K562 (cell line): ENCODE data around the gene IQCN. TPM values are rescaled to one million over a fixed set of nuclear protein-coding genes. Genes with fewer than 3 reads are reported as not detected.

Source experiments
- ARHGAP35 ChIP-seq: fragments of 450-650 bp; IDR thresholded peaks from 2 replicates; pipeline ENCODE4 v1.6.1; 2018; ENCODE audit not compliant: partially characterized antibody
- CEBPG ChIP-seq, 3 experiments: fragments of 200-800 bp in 1 of 3; sonication (Bioruptor generic) in 1 of 3; sonication (generic) in 1 of 3; formaldehyde crosslinking in 1 of 3; IDR thresholded peaks in 2 of 3; conservative IDR thresholded peaks in 1 of 3; 2 replicates each; pipeline versions ENCODE4 v1.6.1 to v1.8.0; 2016 to 2022; ENCODE audit warnings: missing compliant biosample characterization in 2 of 3, missing genetic modification characterization in 2 of 3, mild to moderate bottlenecking in 1 of 3, missing genetic modification reagents in 1 of 3
- CEBPZ ChIP-seq: fragments of 150-350 bp; IDR thresholded peaks from 2 replicates; pipeline ENCODE4 v1.6.1; 2014; ENCODE audit warnings: low read depth, mild to moderate bottlenecking, low read length, borderline replicate concordance
- E2F8 ChIP-seq: fragments of 450-650 bp; IDR thresholded peaks from 2 replicates; pipeline ENCODE4 v1.7.1; 2018; ENCODE audit warnings: mild to moderate bottlenecking, low read depth; ENCODE audit not compliant: partially characterized antibody
- ELF1 ChIP-seq: fragments of 200-800 bp; sonication (Bioruptor generic); IDR thresholded peaks from 2 replicates; pipeline ENCODE4 v1.6.1; 2016; ENCODE audit warnings: missing genetic modification characterization, missing compliant biosample characterization
- MIER1 ChIP-seq: fragments of 450-650 bp; IDR thresholded peaks from 2 replicates; pipeline ENCODE4 v1.6.1; 2016; ENCODE audit warnings: antibody characterized with exemption, mild to moderate bottlenecking, low read depth
- MLLT1 ChIP-seq, 2 experiments: fragments of 450-650 bp; IDR thresholded peaks; 2 replicates each; pipeline ENCODE4 v1.6.1; 2016
- PHF21A ChIP-seq: fragments of 450-650 bp; IDR thresholded peaks from 2 replicates; pipeline ENCODE4 v1.6.1; 2017; ENCODE audit warnings: low read depth, borderline replicate concordance
- PRPF4 ChIP-seq: fragments of 200-400 bp; formaldehyde crosslinking; IDR thresholded peaks from one replicate; pipeline ENCODE4 v1.6.1; 2017; ENCODE audit warnings: low read length, low read depth, mild to moderate bottlenecking; ENCODE audit not compliant: insufficient read depth, poor library complexity, severe bottlenecking
- RERE ChIP-seq: sonication (generic); formaldehyde crosslinking; IDR thresholded peaks from 2 replicates; pipeline ENCODE4 v1.8.0; 2023; ENCODE audit warnings: missing genetic modification reagents, mild to moderate bottlenecking, borderline replicate concordance
- SRSF3 ChIP-seq: fragments of 200-400 bp; formaldehyde crosslinking; IDR thresholded peaks from 2 replicates; pipeline ENCODE4 v1.6.1; 2016; ENCODE audit warnings: mild to moderate bottlenecking, low read length, moderate library complexity; ENCODE audit not compliant: insufficient read depth
- TAL1 ChIP-seq: fragments of 450-650 bp; IDR thresholded peaks from 2 replicates; pipeline ENCODE4 v1.6.1; 2016; ENCODE audit warnings: mild to moderate bottlenecking
- TGIF2 ChIP-seq: sonication (generic); formaldehyde crosslinking; IDR thresholded peaks from 2 replicates; pipeline ENCODE4 v1.8.1; 2022; ENCODE audit warnings: mild to moderate bottlenecking, missing genetic modification reagents, moderate library complexity
- polyA plus RNA-seq, 8 experiments: library from polyadenylated mRNA; depleted of rRNA in 4 of 8; stranded (reverse) in 5 of 8; unstranded in 3 of 8; fragments of >200 nt; fragmentation: Nextera tagmentation in 2 of 8; fragmentation: Illumina TruSeq in 1 of 8; extraction: Ambion mirVana in 2 of 8; extraction: Trizol in 1 of 8; gene quantifications; 2 replicates each; pipeline versions ENCODE4 v1.2.1 to v1.2.3, GENCODE V29; 2011 to 2014; ENCODE audit warnings: inconsistent platforms in 1 of 8, missing spikeins in 1 of 8
- total RNA-seq, 7 experiments: library from RNA; depleted of rRNA in 6 of 7; stranded (reverse); fragments of >200 nt in 6 of 7; fragmentation: Illumina TruSeq in 2 of 7; extraction: Trizol in 2 of 7; gene quantifications; 2 replicates each; pipeline versions ENCODE4 v1.2.1 to v1.2.3, GENCODE V29; 2011 to 2021; ENCODE audit warnings: low replicate concordance in 1 of 7

Gene IQCN
- total and polyA plus RNA-seq, 9 of the 15 experiments (the other 6 are each of a cell fraction or from before 2014, with no cell fraction given) = 0.01 to 0.07 (median 0.04) TPM; not detected in 3

- TF ChIP-seq MLLT1 (IDR thresholded peaks at IDR 0.05) (no peak), TGIF2 (CRISPR knock-in tag) (no peak), RERE (no peak), CEBPZ (no peak), TAL1 (no peak), MIER1 (no peak), SRSF3 (no peak), PHF21A (no peak), E2F8 (no peak), CEBPG (CRISPR knock-in tag; IDR thresholded peaks at IDR 0.05) (no peak), CEBPG (tag; conservative IDR thresholded peaks at IDR 0.05 in 1 of 2, IDR thresholded peaks at IDR 0.05 in 1 of 2) (no peak), PRPF4 (no peak), ARHGAP35 (no peak), ELF1 (no peak)
These were observed 617 bp upstream of the IQCN start (continued) for GRCh38 chr19:18274781-18275356.
